GM23248 (cell line): ENCODE results near the gene COA4. TPM values are rescaled to one million over a fixed set of nuclear protein-coding genes. Genes with fewer than 3 reads are reported as not detected.

ENCODE experiments used
- DNase-seq: peaks from one replicate; pipeline ENCODE4 v3.0.0-alpha.2; 2015
- H2AFZ ChIP-seq: fragments of 200-600 bp; sonication (generic); 2 replicates; pipeline ENCODE4 v1.6.1; 2016; ENCODE audit warnings: antibody characterized with exemption
- H3F3A ChIP-seq: fragments of 200-600 bp; sonication (generic); 2 replicates; pipeline ENCODE4 v1.6.1; 2016; ENCODE audit warnings: mild to moderate bottlenecking, antibody characterized with exemption, mixed run types; ENCODE audit not compliant: insufficient read depth
- H3K27ac ChIP-seq: fragments of 200-600 bp; sonication (generic); 2 replicates; pipeline ENCODE4 v1.5.1; 2016; ENCODE audit warnings: mild to moderate bottlenecking
- H3K27me3 ChIP-seq: fragments of 200-600 bp; sonication (generic); replicated peaks from 2 replicates; pipeline ENCODE4 v1.6.1; 2016; ENCODE audit warnings: mild to moderate bottlenecking; ENCODE audit not compliant: insufficient read depth
- H3K36me3 ChIP-seq: fragments of 200-600 bp; sonication (generic); 2 replicates; pipeline ENCODE4 v1.6.1; 2016; ENCODE audit warnings: low read depth, mild to moderate bottlenecking
- H3K4me1 ChIP-seq: fragments of 200-600 bp; sonication (generic); 2 replicates; pipeline ENCODE4 v1.6.1; 2016; ENCODE audit warnings: mild to moderate bottlenecking; ENCODE audit not compliant: insufficient read depth
- H3K4me2 ChIP-seq: fragments of 200-600 bp; sonication (generic); one replicate; pipeline ENCODE4 v1.6.1; 2016; ENCODE audit warnings: mild to moderate bottlenecking; ENCODE audit not compliant: unreplicated experiment
- H3K4me3 ChIP-seq: fragments of 200-600 bp; sonication (generic); 2 replicates; pipeline ENCODE4 v1.5.1; 2016; ENCODE audit warnings: mild to moderate bottlenecking
- H3K79me2 ChIP-seq: fragments of 200-600 bp; sonication (generic); 2 replicates; pipeline ENCODE4 v1.6.1; 2016; ENCODE audit warnings: mild to moderate bottlenecking; ENCODE audit not compliant: insufficient read depth
- H3K9ac ChIP-seq: fragments of 200-600 bp; sonication (generic); 2 replicates; pipeline ENCODE4 v1.6.1; 2016; ENCODE audit warnings: mild to moderate bottlenecking
- H3K9me2 ChIP-seq: fragments of 200-600 bp; sonication (generic); 2 replicates; pipeline ENCODE4 v1.6.1; 2016; ENCODE audit warnings: mixed run types, mild to moderate bottlenecking, moderate library complexity; ENCODE audit not compliant: insufficient read depth
- H3K9me3 ChIP-seq: fragments of 200-600 bp; sonication (generic); one replicate; pipeline ENCODE4 v1.6.1; 2017; ENCODE audit warnings: low read depth
- H4K20me1 ChIP-seq: fragments of 200-600 bp; sonication (generic); 2 replicates; pipeline ENCODE4 v1.6.0; 2016; ENCODE audit not compliant: insufficient read depth
- EZH2 ChIP-seq: fragments of 200-600 bp; sonication (generic); IDR thresholded peaks from 2 replicates; pipeline ENCODE4 v1.6.1; 2018; ENCODE audit warnings: antibody characterized with exemption, mild to moderate bottlenecking; ENCODE audit not compliant: insufficient read depth, poor library complexity, severe bottlenecking
- EZH2phosphoT487 ChIP-seq: fragments of 200-600 bp; sonication (generic); IDR thresholded peaks from 2 replicates; pipeline ENCODE4 v1.6.1; 2018; ENCODE audit warnings: antibody characterized with exemption, moderate library complexity, mild to moderate bottlenecking, low read depth; ENCODE audit not compliant: insufficient read depth
- WGBS, 2 experiments: methylation state at CpG; one replicate each; pipeline ENCODE4 v1.1.6; 2015 to 2017; ENCODE audit warnings: low lambda C conversion rate in 2 of 2, low coverage in 1 of 2; ENCODE audit errors: missing lambda C conversion rate in 2 of 2; 5-methylcytosine and 5-hydroxymethylcytosine counted together
- in situ Hi-C: fragments of 300-500 bp; cut with MboI; formaldehyde crosslinking; loops from 2 replicates; pipeline ENCODE4 v1.15.0; 2020
- polyA plus RNA-seq: library from polyadenylated mRNA; unstranded; fragments of >200 nt; fragmentation: Nextera tagmentation; extraction: Ambion mirVana; gene quantifications from 2 replicates; pipeline ENCODE4 v1.2.1, GENCODE V29; 2016
- total RNA-seq: library from RNA; depleted of rRNA; stranded (reverse); fragments of >200 nt; shearing (Covaris generic); gene quantifications from 2 replicates; pipeline ENCODE4 v1.2.3, GENCODE V29; 2014

Gene COA4
- total and polyA plus RNA-seq, 2 experiments from 2014 or later: 78.5 to 79.0 TPM

- Histone ChIP-seq H3F3A (peaks cover 19% of the 10 kb centered on the region; the same call in 1 of the 2 replicates), H3K4me3 (no peak overlapping the region), H3K9me2 (no peaks in the 10 kb centered on the region), H3K79me2 (no peaks in the 10 kb centered on the region), H3K27me3 (no peaks in the 10 kb centered on the region), H3K4me1 (peaks cover 18% of the 10 kb centered on the region), H3K27ac (peak overlapping the region; percentile 36), H3K36me3 (peaks cover 1% of the 10 kb centered on the region; the same call in 1 of the 2 replicates), H3K4me2 (peak overlapping the region; percentile 26), H3K9ac (no peak overlapping the region), H2AFZ (no peak overlapping the region), H4K20me1 (no peaks in the 10 kb centered on the region), H3K9me3 (no peaks in the 10 kb centered on the region)
- in situ Hi-C loops: no loop called here
- peak; percentile 76 for DNase-seq
- 60 to 61% methylated on average over 5 of the region's 5 CpGs for WGBS, 2 experiments
- no peak for TF ChIP-seq EZH2
- no peak for TF ChIP-seq EZH2phosphoT487
Measured at GRCh38 chr11:73894725-73895335, 18.2 kb upstream of the COA4 start.

- Histone ChIP-seq H3K4me1 (peaks cover 29% of the 10 kb centered on the region), H3K27ac (no peak overlapping the region), H3K36me3 (no peaks in the 10 kb centered on the region; the same call in 1 of the 2 replicates), H3F3A (peaks cover 28% of the 10 kb centered on the region; the same call in 1 of the 2 replicates), H3K79me2 (no peaks in the 10 kb centered on the region), H4K20me1 (no peaks in the 10 kb centered on the region), H3K9ac (no peak overlapping the region), H2AFZ (no peak overlapping the region), H3K9me3 (no peaks in the 10 kb centered on the region), H3K27me3 (no peaks in the 10 kb centered on the region), H3K4me2 (no peak overlapping the region), H3K9me2 (no peaks in the 10 kb centered on the region), H3K4me3 (no peak overlapping the region)
- DNase-seq: no peak
- TF ChIP-seq EZH2 (no peak), EZH2phosphoT487 (no peak)
- WGBS, 2 experiments: 99% methylated on average over 3 of the region's 3 CpGs
- in situ Hi-C loops: no loop called here
Measured at GRCh38 chr11:73893041-73893440, 16.4 kb upstream of the COA4 start.

- Histone ChIP-seq H4K20me1 (no peaks in the 10 kb centered on the region), H3K4me3 (no peak overlapping the region), H3K79me2 (no peaks in the 10 kb centered on the region), H3K27me3 (no peaks in the 10 kb centered on the region), H3K27ac (no peak overlapping the region), H3K4me1 (peaks cover 16% of the 10 kb centered on the region), H3K9me3 (no peaks in the 10 kb centered on the region), H3K36me3 (no peaks in the 10 kb centered on the region; the same call in 1 of the 2 replicates), H3K4me2 (no peak overlapping the region), H3K9me2 (no peaks in the 10 kb centered on the region), H3K9ac (no peak overlapping the region), H2AFZ (no peak overlapping the region), H3F3A (peaks cover 17% of the 10 kb centered on the region; the same call in 1 of the 2 replicates)
- 91 to 97% methylated on average over 1 of the region's 1 CpG for WGBS, 2 experiments
- in situ Hi-C loops: no loop called here
- TF ChIP-seq EZH2phosphoT487: no peak
- TF ChIP-seq EZH2: no peak
- DNase-seq: no peak
Measured at GRCh38 chr11:73889536-73889935, 12.9 kb upstream of the COA4 start.

GRCh38 chr11:73889019-73889418 is 12.4 kb upstream of the COA4 start:
- no peaks in the 10 kb centered on the region for H3K9me2 ChIP-seq
- no peak overlapping the region for H3K4me2 ChIP-seq
- H2AFZ ChIP-seq: no peak overlapping the region
- in situ Hi-C loops: no loop called here
- peaks cover 11% of the 10 kb centered on the region for H3K4me1 ChIP-seq
- H3K79me2 ChIP-seq: no peaks in the 10 kb centered on the region
- H3K27me3 ChIP-seq: no peaks in the 10 kb centered on the region
- no peaks in the 10 kb centered on the region; the same call in 1 of the 2 replicates for H3K36me3 ChIP-seq
- no peaks in the 10 kb centered on the region for H4K20me1 ChIP-seq
- H3K9ac ChIP-seq: no peak overlapping the region
- H3K9me3 ChIP-seq: no peaks in the 10 kb centered on the region
- 0 to 11% methylated on average over 1 of the region's 1 CpG for WGBS, 2 experiments
- peak; percentile 67 for DNase-seq
- no peak overlapping the region for H3K27ac ChIP-seq
- TF ChIP-seq EZH2phosphoT487 (no peak), EZH2 (no peak)
- peaks cover 13% of the 10 kb centered on the region; the same call in 1 of the 2 replicates for H3F3A ChIP-seq
- H3K4me3 ChIP-seq: no peak overlapping the region
